Measurements from ENCODE around the gene KBTBD6.

The KBTBD6 gene

DNA sequence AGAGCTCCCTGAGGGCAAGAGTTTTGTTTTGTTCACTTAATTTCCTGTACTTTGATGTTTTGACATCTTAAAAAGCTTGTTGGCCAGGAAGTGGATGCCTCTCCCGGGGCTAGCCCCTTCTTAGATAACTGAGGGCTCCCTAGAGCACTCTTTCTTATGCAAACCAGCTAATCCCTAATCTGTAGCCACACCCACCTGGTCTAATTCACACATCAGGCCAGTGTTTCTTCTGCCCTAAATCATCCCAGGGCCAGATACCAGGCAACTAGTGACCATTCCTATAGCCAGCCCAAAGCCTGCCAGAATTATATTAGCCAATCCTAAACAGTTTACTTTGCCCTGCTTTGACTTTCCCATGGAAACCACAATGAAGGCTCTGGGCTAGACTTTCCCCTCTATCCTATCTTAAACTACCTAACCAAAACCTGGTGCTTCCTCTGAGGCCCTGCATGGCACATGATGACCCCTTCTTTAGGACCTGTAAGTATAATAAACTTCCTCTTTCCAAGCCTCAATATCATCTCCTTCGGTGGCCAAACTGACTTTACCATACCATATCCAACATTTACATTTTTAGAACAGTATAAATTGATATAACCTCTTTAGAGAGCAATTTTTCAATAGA lies 46.5 kb downstream of the KBTBD6 start:
- TF ChIP-seq, protein P1, sequence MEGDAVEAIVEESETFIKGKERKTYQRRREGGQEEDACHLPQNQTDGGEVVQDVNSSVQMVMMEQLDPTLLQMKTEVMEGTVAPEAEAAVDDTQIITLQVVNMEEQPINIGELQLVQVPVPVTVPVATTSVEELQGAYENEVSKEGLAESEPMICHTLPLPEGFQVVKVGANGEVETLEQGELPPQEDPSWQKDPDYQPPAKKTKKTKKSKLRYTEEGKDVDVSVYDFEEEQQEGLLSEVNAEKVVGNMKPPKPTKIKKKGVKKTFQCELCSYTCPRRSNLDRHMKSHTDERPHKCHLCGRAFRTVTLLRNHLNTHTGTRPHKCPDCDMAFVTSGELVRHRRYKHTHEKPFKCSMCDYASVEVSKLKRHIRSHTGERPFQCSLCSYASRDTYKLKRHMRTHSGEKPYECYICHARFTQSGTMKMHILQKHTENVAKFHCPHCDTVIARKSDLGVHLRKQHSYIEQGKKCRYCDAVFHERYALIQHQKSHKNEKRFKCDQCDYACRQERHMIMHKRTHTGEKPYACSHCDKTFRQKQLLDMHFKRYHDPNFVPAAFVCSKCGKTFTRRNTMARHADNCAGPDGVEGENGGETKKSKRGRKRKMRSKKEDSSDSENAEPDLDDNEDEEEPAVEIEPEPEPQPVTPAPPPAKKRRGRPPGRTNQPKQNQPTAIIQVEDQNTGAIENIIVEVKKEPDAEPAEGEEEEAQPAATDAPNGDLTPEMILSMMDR (IDR thresholded peaks at IDR 0.05; ENCODE audit: control extremely low read depth, extremely low read depth, low read depth, missing control alignments), result no peak
- CTCF ChIA-PET, result interaction anchor here (1.1 kb wide), 1 partner anchor 12 kb away, joined by 4 read pairs; no protein-coding TSS in a partner anchor
- POLR2A ChIA-PET, result no interaction called here
- DNase-seq (ENCODE audit: extremely low spot score), result no peak

DNA sequence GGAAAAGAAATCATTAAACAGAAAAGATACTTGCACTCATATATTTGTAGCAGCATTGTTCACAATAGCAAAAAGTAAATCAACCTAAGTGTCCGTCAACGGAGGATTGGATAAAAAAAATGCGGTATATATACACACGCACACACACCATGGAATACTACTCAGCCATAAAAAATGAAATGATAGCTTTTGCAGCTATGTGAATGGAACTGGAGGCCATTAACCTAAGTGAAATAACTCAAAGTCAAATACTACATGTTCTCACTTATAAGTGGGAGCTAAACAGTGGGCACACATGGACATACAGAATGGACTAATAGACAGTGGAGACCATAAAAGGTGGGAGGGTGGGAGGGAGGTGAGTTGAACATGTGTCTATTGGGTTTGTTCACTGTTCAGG lies 52.9 kb downstream of the KBTBD6 start:
- TF ChIP-seq, protein P1 (IDR thresholded peaks at IDR 0.05; ENCODE audit: control extremely low read depth, extremely low read depth, low read depth, missing control alignments), result no peak
- DNase-seq (ENCODE audit: extremely low spot score), result no peak
- CTCF ChIA-PET, result no interaction called here
- POLR2A ChIA-PET, result interaction anchor here (0.6 kb wide), 1 partner anchor 384 kb away, joined by 3 read pairs; no protein-coding TSS in a partner anchor
